DMS53 treated with DMSO at 0.1 percent for 48 hours (cell line): ENCODE results near the gene KIF26B.
"Not testable (repeated sequence)": the region's sequence is repeated elsewhere in the genome, so short reads cannot be mapped to it uniquely, and the experiment has no call there.

Experiments
- DNase-seq: peaks from one replicate; lab custom pipeline; 2025; ENCODE audit not compliant: unreplicated experiment; lab: John Stamatoyannopoulos, UW

KIF26B gene

DNA sequence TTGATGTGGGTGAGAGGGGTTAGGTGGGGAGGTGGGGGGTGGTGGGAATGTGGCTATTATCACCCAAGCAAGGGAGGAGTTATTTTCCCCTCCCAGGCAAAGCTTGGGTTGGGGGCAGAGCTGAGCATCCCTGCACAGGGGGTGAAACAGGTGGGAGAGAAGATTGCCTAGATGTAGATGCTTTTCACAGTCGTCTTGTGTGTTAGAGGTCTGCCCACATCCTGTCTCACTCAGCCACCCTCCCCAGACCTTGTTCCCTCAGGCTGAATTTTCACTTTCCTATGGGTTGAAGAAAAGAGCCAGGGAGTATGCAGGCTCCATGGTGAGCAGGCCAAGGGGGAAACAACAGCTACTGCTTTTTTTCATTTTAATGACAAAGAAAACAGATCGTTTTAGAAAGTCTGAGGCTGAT, 223.5 kb downstream of the KIF26B start:
- DNase-seq: no peak

GRCh38 chr1:245378745-245379144, 224.0 kb downstream of the KIF26B start:
- no peak for DNase-seq

- no peak for DNase-seq
These were observed 226.2 kb downstream of the KIF26B start for GRCh38 chr1:245380790-245381535.

DNA sequence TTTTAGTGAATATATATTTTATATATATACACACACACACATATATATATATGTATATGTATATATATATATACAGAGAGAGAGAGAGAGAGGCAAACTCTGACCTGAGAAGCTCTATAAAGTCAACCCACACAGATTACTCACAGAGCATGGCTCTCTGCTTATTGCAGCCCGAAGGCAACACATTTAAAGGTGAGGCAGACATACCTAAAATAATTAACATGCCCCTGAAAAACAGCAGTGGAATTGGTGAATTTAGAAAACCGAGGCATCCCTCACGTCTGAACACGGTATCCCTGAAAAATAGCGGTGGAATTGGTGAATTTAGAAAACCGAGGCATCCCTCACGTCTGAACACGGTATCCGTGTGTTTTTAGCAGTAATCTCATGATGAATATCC, 228.2 kb downstream of the KIF26B start:
- no peak for DNase-seq

- DNase-seq: no peak
These were observed 228.9 kb downstream of the KIF26B start for GRCh38 chr1:245383396-245384330.

GRCh38 chr1:245386297-245386971, 231.6 kb downstream of the KIF26B start:
- DNase-seq: no peak

GRCh38 chr1:245388687-245389086, 233.9 kb downstream of the KIF26B start:
- no peak for DNase-seq

DNA sequence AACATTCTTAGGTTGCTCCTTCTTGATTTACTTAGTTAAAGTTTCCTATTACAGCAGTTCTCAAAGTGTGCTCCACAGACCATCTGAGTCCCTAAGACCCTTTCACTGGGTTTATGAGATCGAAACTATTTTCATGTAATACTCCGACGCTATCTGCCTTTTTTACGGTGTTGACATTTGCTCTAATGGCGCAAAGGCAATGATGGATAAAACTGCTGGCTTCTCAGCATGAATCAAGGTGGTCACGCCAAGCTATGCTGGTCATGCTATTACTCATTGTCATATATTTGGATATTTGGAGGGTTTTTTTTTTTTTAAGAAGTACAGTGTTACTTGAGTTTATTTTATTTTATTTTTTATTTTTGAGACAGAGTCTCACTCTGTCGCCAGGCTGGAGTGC, 235.1 kb downstream of the KIF26B start:
- no peak for DNase-seq

DNA sequence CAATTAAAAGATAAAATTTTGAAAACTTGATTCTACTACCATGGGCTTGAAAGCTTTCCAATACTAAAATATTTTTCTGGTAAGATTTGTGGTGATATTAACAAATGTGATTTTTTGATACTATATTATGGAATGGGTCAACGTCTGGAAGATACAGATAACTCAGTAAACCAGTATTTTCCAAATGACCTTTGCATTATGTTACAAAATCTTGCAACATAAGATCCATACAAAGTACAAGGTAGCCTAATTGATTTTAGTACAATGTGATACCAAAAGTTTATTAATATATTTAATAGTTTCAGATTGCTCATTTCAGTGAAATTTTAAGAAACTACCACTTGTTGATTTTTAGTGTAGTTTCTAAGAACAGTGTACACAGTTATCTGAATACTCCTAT, 236.2 kb downstream of the KIF26B start:
- DNase-seq: no peak

DNA sequence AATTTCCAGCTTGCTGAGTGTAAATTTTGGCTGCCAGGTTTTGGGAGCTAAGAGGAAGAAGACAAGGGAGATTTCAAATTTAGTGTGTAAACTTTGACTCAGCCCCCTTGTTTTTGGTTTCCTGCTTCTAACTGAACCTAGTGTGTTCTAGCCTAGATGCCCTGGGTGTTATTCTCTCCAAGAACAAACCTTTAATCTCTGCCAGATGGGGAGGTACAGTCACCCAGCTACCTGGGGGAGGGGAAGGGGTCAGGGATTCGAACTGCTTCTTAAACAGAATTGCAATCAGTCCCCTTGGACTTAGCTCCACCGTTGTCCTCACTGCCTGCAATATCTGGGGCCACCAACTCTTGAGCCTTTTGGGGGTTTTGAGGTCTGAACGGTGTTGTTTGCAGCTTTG, 238.9 kb downstream of the KIF26B start:
- no peak for DNase-seq

DNA sequence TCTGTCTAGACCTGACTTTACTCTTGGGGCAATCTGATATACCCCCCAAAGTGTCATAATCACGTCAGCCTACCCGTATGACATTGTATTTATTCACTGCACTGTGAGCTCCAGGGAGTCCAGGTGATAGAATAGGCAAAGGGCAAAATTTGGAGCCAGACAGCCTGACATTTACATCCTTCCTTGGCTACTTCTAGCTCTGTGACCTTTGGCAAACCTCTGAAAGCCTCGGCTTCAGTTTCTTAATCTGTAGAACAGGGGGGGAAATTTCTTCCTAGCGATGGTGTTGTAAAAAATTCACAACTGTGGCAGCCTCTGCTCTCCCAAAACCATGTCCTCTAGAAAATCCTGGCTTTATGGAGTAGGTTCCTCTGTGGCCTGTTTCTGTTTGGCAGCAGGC, 240.9 kb downstream of the KIF26B start:
- no peak for DNase-seq

DNA sequence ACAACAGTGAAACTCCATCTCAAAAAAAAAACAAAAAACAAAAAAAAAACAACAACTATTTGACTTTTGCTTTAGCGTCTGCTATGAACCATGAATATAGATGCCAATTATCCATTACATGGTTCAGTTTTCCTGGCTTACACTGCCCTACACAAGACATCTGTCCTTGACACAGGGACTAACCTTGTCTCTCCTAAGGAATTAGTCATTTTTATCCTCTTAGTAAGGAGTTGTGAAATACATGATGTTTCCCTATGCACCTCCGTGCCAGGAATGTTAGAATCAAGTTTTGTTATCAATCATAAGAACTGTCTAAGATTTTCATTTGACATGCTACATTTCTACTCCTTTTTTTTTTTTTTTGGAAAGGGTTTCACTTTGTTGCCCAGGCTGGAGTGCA, 241.8 kb downstream of the KIF26B start:
- DNase-seq: no peak

GRCh38 chr1:245397771-245398170, 243.0 kb downstream of the KIF26B start:
- DNase-seq: no peak

DNA sequence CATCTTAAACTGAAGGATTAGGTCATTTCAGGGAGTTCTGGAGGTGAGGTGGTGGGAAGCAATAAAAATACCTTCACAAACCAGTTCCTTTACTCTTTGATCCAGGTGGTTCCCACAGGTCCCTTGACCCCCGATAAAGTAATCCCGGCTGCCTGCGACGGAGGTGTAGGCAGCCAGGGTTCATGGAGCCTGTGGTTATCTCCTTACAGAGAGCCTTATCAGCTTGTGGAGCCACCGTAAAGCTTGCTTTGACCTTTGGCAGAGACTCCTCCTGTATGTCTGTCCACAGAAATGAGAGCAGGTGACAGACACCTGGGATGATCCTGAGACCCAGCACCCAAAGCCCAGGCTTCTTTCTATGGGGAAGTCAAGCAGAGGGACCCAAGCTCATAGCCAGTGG, 243.4 kb downstream of the KIF26B start:
- DNase-seq: no peak

DNA sequence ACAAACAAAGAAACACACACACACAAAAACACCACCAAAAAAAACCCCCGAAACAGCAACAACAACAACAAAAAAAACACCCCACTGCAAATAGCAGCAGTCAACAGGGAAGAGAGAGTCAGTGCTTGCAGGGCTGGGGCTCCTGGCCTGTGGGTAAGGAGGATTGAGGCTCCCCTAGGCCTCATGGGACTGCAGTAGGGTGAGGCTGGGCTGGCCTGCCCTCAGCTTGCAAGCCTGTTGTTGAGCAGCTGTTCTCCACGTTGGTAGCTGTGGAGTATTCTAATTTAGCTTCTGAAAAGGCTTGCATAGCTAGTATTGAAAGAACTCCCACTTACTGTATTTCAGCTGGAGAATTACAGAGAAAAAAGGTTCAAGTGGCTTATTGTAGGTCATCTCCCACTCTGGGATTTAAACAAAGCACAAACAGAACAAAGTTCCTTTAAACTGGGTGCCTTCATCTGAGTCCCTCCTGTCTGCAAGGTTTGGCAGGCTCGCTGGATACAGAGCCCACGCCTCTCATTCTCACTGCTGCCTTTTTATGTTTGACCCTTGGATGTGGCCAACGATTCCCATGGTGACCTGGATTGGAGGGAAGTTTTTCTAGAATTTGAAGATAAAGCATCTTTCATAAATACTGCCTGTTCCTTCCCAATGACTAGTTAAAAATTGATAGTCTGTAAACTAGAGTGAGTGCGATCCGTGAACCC, 247.2 kb downstream of the KIF26B start:
- DNase-seq: no peak

DNA sequence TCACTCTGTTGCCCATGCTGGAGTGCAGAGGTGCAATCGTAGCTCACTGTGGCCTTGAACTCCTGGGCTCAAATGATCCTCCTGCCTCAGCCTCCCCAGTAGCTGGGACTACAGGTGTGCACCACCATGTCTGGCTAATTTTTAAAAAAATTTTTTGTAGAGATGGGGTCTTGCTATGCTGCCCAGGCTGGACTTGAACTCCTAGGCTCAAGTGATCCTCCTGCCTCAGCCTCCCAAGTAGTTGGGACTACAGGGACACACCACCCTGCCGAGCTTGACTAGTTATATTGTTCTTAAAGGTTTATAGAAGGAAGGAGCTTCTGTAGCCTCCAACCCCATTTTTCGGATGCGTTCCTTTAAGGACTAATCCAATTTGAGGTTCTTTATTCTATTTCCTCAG, 248.2 kb downstream of the KIF26B start:
- DNase-seq: not testable (repeated sequence)

- no peak for DNase-seq
These were observed 249.7 kb downstream of the KIF26B start for GRCh38 chr1:245404527-245404926.

DNA sequence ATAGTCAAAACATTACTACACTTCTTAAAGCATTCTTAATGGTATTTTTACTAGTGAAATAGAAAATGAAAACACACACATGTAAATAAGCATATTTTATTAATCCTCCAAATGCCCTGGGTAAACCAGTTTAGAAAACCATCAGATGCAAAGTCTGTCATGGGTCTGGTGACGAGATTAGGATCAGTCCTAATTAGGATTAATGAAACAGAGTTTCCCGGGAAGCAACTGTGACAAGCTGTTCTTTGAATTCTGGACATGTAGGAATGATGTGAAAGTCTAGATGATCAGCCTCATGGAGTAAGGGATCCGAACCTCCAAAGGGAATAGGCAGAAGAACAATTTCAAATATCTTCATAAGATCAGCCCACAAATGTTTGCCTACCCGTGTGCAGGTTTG, 250.2 kb downstream of the KIF26B start:
- no peak for DNase-seq

DNA sequence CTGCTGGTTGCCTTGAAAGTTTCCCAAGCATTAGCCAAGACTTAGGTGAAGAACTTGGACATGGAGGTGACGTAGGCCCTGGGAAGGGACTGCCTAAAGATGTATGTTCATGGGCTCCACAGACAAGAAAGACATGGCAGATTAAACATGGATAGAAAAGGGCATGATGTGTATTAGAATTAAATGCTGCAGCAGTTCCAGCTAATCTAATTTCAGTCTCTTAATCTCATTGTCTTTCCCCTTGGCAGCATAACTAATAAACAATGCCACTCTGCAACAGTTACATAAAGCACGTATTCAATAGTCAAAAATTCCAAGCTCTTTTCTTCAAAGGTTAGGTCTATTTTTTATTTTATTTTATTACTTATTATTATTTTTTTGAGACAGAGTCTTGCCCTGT, 251.6 kb downstream of the KIF26B start:
- no peak for DNase-seq

DNA sequence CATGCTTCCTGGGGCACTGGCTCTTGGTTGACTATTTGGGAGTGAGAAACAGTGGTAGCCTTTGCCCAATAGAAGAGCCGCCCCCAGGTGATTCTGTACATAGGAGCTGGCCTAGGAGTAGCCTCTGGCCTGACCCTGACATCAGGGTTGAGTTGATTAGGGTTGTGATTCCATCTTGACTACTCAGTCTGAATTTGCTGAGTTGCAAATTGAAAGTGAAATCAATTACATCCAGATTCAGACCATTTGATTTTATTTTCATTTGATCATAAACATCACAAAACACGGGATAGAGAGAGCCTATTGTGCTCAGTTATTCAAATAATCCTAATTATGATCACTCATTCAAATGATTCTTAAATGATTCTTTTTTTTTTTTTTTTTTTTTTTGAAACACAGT, 253.2 kb downstream of the KIF26B start:
- no peak for DNase-seq
